Breast epithelium (tissue), 3 donors: ENCODE results near the gene PRICKLE2.

ENCODE experiments used
- POLR2A ChIP-seq: fragments of 450-650 bp; IDR thresholded peaks from one replicate; pipeline ENCODE4 v1.6.1; 2016; ENCODE audit warnings: antibody characterized with exemption, mild to moderate bottlenecking, moderate library complexity
- TF ChIP-seq, protein P1 (sequence below), 3 donors: fragments of 450-650 bp; IDR thresholded peaks; one replicate each; pipeline ENCODE4 v1.5.1; 2016 to 2017; ENCODE audit warnings: antibody characterized with exemption in 3 of 3, mild to moderate bottlenecking in 3 of 3, moderate library complexity in 3 of 3

DNA sequence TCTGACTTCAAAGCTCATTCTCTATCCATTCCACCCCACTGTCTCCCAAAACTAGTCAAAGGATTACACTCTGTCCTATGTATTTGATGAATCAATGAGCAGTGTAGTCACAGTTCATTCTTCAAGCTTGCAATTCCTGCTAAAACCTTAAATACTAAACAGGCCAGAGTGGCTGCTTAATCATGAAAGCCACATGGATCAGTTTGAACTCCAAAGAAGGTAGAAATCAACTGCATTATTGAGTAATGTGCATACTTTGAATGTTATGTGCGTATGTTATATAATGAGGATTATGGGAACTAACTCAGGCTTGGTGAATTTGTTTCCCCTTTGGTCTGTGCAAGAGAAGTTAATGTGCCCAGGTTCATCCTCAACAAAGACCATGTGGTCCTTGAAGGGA is 45.4 kb downstream of the PRICKLE2 start:
- TF ChIP-seq POLR2A, result no peak
- TF ChIP-seq, protein P1, sequence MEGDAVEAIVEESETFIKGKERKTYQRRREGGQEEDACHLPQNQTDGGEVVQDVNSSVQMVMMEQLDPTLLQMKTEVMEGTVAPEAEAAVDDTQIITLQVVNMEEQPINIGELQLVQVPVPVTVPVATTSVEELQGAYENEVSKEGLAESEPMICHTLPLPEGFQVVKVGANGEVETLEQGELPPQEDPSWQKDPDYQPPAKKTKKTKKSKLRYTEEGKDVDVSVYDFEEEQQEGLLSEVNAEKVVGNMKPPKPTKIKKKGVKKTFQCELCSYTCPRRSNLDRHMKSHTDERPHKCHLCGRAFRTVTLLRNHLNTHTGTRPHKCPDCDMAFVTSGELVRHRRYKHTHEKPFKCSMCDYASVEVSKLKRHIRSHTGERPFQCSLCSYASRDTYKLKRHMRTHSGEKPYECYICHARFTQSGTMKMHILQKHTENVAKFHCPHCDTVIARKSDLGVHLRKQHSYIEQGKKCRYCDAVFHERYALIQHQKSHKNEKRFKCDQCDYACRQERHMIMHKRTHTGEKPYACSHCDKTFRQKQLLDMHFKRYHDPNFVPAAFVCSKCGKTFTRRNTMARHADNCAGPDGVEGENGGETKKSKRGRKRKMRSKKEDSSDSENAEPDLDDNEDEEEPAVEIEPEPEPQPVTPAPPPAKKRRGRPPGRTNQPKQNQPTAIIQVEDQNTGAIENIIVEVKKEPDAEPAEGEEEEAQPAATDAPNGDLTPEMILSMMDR (IDR thresholded peaks at IDR 0.05), result no peak
